Skeletal muscle satellite cell (primary cell): ENCODE measurements around the gene FKBP8.

Experiments
- H3K27me3 ChIP-seq: 2 replicates; pipeline ENCODE4 v1.7.0; 2013; ENCODE audit warnings: low read length; ENCODE audit not compliant: control insufficient read depth, insufficient read depth
- H3K36me3 ChIP-seq: 2 replicates; pipeline ENCODE4 v1.7.0; 2013; ENCODE audit warnings: mild to moderate bottlenecking, control low read depth, low read length; ENCODE audit not compliant: insufficient read depth
- H3K4me1 ChIP-seq: 2 replicates; pipeline ENCODE4 v1.7.0; 2013; ENCODE audit warnings: low read length; ENCODE audit not compliant: control insufficient read depth, insufficient read depth
- H3K4me2 ChIP-seq: 2 replicates; pipeline ENCODE4 v1.7.0; 2013; ENCODE audit warnings: mild to moderate bottlenecking, low read length
- H3K4me3 ChIP-seq: 2 replicates; pipeline ENCODE4 v1.7.0; 2013; ENCODE audit warnings: low read length
- H3K9ac ChIP-seq: 2 replicates; pipeline ENCODE4 v1.7.0; 2013; ENCODE audit warnings: mild to moderate bottlenecking, low read depth, low read length, moderate library complexity
- H3K9me3 ChIP-seq: replicated peaks from 2 replicates; pipeline ENCODE4 v1.7.0; 2013; ENCODE audit warnings: mild to moderate bottlenecking, control low read depth, low read length

Gene FKBP8

DNA sequence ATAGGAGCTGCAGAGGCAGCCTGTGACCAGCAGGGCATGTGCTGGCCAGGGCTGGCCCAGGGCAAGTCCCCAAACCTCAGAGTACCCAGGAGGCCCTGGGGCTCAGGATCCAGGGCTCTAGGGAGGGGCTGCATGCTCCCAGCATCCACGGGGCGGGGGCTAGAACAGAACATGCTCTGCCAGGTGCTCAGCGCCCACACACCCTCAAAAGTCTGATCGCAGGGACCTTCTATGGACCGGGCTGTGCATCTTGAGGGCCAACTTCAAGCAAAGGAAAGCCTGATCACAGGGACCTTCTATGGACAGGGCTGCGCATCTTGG is 55.0 kb downstream of the FKBP8 start:
- H3K4me2 ChIP-seq, result no peak overlapping the region
- H3K4me1 ChIP-seq, result peaks cover 40% of the 10 kb centered on the region
- no peaks in the 10 kb centered on the region for H3K36me3 ChIP-seq
- H3K9ac ChIP-seq, result no peak overlapping the region
- H3K9me3 ChIP-seq, result no peaks in the 10 kb centered on the region
- H3K4me3 ChIP-seq, result no peak overlapping the region
- H3K27me3 ChIP-seq, result no peaks in the 10 kb centered on the region

DNA sequence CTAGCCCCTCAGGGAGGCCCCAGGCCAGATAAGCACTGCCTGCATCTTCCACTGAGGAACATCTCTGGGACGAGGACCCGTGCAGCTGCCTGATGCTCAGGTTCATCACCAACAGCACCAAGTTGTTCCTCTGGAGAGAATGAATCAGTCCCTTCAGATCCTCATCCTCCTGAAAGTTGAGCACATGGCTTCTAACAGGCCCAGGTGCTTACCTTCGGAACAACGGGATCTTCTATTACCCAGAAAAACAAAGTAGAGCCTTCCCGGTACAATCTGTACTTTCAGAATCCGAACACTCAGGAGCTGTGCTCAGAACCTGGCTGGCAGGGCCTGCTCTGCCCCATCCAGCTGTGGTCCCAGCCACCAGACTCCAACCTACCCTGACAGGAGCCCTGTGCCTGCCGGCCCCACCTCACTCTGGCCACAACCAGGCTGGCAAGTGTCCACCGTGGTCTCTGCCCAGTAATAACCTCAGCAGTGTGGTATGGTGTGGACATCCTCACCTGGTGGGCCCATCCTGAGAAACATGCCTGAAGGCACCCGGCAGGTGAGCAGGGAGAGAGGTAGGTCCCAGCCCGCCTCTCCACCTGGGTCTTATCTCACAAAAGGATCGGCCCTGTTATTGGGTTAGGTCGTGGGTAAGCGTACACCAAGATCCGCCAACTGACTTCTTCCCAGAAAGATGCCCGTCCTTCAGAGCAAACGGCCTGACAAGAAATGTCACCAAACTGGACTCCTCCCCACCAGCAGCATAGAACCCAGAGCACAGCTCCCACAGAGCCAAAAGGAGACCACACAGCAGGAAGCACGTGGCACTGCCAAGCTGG is 55.6 kb downstream of the FKBP8 start:
- no peaks in the 10 kb centered on the region for H3K27me3 ChIP-seq
- no peak overlapping the region for H3K9ac ChIP-seq
- peaks cover 43% of the 10 kb centered on the region for H3K4me1 ChIP-seq
- H3K4me3 ChIP-seq, result no peak overlapping the region
- no peaks in the 10 kb centered on the region for H3K36me3 ChIP-seq
- no peak overlapping the region for H3K4me2 ChIP-seq
- H3K9me3 ChIP-seq, result no peaks in the 10 kb centered on the region

DNA sequence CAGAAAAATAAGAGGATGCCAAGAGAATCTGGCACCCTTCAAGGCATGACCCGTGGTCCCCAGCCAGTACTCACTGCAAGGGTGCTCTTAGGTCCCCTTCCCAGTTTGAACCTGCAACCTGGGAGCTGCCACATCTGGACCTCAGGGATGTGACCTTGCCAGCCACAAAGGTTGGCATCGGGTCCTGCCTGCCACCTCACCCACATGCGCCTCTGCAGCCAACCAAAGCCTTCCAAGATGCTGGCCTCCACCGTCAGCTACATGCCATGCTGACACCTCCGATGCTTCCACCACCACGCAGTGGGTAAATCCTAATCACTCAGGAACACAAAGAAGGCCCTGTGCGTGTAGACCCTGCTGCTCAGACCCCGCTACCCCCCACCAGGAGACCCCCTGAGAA is 56.6 kb downstream of the FKBP8 start:
- Histone ChIP-seq H3K4me1 (peaks cover 43% of the 10 kb centered on the region), H3K4me2 (peak overlapping the region; percentile 67), H3K27me3 (no peaks in the 10 kb centered on the region), H3K4me3 (no peak overlapping the region), H3K9me3 (no peaks in the 10 kb centered on the region), H3K9ac (no peak overlapping the region), H3K36me3 (no peaks in the 10 kb centered on the region)

DNA sequence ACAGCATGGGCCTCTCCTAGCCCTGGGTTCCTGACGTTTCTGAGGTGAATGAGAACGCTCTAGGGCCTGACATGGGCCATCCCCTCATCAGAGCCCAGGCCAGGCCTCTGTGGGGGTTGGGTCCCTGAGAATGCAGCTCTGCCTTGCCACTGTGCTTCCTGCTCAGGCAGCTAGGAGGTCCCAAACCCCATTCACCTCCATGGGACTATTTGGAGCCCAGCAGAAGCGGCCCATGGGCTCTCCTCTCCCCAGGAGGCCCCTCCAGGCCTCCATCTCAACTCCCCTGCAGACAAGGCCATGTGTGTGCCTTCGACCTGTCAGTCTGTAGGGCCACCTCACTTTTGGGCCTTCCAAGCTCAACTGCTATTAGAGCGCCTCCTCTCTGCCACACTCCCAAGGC is 58.4 kb downstream of the FKBP8 start:
- Histone ChIP-seq H3K27me3 (no peaks in the 10 kb centered on the region), H3K4me1 (peaks cover 56% of the 10 kb centered on the region), H3K9ac (no peak overlapping the region), H3K36me3 (no peaks in the 10 kb centered on the region), H3K9me3 (no peaks in the 10 kb centered on the region), H3K4me3 (no peak overlapping the region), H3K4me2 (no peak overlapping the region)

DNA sequence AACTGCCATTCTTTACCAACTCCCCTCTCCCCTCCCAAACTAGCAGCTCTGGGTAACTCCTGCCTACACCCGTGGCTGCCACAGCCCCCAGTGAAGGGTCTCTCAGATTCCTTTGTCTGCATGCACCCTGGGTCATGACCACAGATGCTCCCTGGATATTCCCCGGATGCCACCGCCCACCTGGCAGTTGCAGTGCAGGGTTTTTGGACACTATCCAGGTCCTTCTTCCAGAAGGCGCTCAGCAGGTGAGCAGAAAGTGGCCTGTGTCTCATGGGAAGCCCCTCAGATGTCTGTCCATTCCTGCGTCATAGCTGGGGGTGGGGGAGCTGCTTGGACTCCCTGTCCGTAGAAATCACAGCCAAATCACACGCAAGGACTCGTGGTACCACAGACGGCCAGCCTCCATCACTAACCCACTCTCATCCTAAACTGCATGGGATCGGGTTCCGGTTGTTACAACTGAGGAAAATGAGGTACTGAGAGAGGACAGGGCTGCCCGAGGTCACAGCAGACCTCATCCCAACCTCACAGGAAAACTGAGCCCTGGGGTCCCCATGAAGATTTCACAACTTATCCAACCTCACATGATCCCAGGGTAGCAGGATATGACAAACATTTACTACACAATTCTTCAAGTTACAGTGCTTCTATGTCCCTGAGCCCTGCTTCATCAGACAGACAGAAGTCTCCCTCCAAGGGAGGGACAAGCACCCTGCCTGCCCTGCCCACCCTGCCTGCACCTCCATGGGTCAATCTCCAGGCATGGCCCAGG is 60.1 kb downstream of the FKBP8 start:
- Histone ChIP-seq H3K27me3 (no peaks in the 10 kb centered on the region), H3K9me3 (no peaks in the 10 kb centered on the region), H3K9ac (no peak overlapping the region), H3K36me3 (no peaks in the 10 kb centered on the region), H3K4me1 (peaks cover 65% of the 10 kb centered on the region), H3K4me2 (no peak overlapping the region), H3K4me3 (no peak overlapping the region)
